Neural progenitor cell (in vitro differentiated cells): ENCODE results near the gene LEFTY1.

Experiments
- CTCF ChIP-seq: fragments of 200-600 bp; sonication (generic); IDR thresholded peaks from 2 replicates; pipeline ENCODE4 v1.5.1; 2017; ENCODE audit warnings: antibody characterized with exemption, mild to moderate bottlenecking
- EZH2 ChIP-seq: fragments of 200-600 bp; sonication (generic); IDR thresholded peaks from 2 replicates; pipeline ENCODE4 v1.6.1; 2017; ENCODE audit warnings: antibody characterized with exemption, mild to moderate bottlenecking, moderate library complexity

GRCh38 chr1:225861834-225862580, 26.9 kb downstream of the LEFTY1 start:
- TF ChIP-seq EZH2 (no peak), CTCF (no peak)
